Measurements from ENCODE around the gene WNT2B.

The WNT2B gene

GRCh38 chr1:112529301-112529700 lies 20.5 kb downstream of the WNT2B start:
- DNase-seq, result peak; percentile 83

- no peak for DNase-seq
Observed at GRCh38 chr1:112530832-112531231, 22.1 kb downstream of the WNT2B start.

DNA sequence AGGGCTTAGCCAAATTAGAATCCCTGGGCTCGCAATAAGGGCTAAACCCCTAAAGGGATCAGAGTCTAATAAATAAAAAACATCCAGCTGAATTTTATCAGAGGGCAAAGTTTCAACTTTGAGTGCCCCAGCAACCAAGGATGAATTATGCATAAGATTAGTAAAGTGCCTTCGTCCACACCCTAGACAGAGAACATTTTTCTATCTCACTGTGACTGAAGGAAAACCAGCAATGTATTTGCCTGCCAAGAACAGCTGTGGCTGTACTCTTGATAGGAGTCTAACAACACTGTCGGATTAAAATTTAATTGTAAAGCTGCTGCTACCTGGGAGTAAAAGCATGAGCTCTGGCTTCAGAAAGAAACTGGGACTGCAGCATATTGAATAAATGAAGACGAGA lies 23.3 kb downstream of the WNT2B start:
- DNase-seq, result no peak

DNA sequence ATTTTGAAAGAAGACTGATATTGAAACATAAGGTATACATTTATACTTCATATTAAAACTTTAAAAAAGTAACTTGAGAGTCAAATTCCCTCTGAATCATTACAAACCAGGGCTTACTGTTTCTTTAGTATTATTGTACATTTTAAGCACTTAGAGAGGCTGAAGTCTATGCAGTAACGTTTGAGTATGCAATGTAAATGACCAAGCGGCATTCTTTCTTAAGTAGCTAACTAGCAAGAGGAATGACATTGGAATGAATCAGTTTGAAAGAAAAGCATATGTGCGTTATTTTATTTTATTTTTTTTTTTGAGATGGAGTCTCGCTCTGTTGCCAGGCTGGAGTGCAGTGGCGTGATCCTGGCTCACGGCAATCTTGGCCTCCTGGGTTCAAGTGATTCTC lies 24.3 kb downstream of the WNT2B start:
- DNase-seq, result no peak

DNA sequence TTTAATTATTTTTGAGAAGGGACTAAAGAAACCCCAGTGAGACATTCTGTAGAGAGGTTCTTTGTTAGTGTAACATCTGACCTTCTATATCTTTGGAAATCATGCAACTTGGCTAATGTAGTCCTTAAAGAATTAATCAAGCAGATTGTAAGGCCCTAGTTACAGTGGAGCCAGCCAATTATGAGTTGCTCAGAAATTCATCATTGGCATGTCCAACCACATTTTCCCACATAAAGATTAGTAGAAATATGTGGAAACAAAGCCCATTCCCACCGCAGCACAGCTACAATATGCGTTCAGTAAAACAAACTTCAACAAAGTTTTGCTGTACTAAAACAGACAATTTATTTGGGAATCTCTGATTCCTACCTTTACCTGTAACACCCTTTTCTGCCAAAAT lies 27.8 kb downstream of the WNT2B start:
- DNase-seq, result no peak

DNA sequence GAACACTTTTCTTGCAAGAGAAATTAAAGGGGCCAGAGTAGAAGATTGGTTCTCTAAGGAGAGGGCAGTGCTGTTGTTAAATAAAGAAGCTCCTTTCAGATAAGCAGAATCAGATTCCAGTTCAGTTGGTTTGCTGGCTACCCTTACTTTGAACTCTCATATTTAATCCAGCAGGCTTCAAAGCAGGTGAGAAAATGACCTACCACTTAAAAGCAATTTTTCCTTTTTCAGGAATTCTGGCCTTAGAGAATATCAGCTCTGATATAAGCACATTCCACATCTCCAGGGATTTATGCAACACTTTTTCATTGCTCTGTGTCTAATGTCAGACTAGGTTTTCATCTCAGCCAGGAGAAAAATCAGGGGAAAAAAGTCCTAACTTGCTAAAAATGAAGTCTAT lies 28.7 kb downstream of the WNT2B start:
- no peak for DNase-seq

GRCh38 chr1:112538883-112539282 lies 30.1 kb downstream of the WNT2B start:
- no peak for DNase-seq

GRCh38 chr1:112540226-112540794 lies 31.5 kb downstream of the WNT2B start:
- no peak for DNase-seq

DNA sequence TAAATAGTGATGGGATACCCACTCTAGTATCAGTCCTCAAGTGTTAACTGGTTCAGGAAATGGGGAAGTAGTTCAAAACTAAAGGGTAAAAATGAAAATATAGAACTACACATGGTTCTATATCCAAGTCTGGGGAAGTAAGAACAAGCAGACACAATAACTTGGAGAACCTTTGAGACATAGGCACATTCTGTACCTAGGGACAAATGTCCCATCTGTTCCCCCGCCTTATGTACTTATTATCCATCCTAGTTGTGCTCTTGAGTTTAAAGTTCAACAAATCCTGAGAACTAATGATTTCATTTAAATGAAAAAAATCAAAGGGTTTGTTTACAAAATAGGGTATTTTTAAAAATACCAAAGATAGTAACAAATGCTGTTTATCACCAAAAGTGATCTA lies 32.5 kb downstream of the WNT2B start:
- DNase-seq, result no peak

- DNase-seq, result no peak
Observed at GRCh38 chr1:112542206-112542973, 33.6 kb downstream of the WNT2B start.

DNA sequence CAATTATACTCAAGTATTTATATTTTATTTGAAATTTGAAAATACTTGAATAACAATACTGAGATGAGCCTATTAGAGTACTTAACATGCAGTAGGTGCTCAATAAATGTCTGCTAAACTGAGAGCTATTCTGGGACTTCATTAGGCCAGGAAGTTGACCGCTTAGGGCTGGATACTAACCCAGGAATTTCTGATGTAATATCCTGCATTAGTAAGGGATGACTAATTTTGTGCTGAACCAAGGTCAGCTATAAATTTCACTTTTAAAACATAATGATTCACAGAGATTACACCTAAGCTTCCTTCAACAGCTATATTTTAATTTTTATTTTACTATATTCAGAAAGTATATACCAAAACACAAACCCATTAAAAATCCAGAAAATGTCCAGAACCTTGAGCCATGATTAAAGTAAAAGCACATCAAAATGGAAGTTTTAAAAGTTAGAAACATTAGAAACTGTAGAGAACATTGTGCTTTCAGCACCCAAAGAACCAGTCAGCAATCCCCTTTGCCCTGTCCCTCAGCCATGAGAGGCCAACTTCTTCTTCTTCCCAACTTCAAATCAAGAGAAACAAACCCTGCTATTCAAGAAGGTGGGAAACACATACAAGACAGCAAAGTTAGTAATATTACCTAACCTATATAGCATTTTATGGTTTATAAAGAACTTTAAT lies 35.4 kb downstream of the WNT2B start:
- DNase-seq, result no peak

DNA sequence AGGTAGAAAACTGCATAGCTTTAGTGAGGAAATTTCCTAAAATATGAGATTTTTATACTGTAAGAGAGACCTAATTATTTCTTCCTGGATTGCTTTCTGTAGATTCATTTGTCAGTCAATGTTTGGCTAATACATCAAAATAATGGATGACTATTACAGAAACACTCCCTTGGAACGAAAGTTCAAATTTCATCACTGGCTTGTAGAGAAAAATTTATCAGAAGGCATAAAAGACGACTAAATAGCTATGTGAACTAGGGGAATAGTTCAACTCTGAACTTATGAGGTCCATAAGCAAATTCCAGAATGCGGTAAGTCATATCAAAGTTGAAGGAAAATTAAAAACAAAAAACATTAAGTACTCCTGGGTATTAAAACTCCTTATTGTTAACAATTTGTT lies 36.0 kb downstream of the WNT2B start:
- no peak for DNase-seq

GRCh38 chr1:112546076-112546475 lies 37.3 kb downstream of the WNT2B start:
- DNase-seq, result no peak

- no peak for DNase-seq
Observed at GRCh38 chr1:112548547-112548946, 39.8 kb downstream of the WNT2B start.

- no peak for DNase-seq
Observed at GRCh38 chr1:112549590-112549989, 40.8 kb downstream of the WNT2B start.

DNA sequence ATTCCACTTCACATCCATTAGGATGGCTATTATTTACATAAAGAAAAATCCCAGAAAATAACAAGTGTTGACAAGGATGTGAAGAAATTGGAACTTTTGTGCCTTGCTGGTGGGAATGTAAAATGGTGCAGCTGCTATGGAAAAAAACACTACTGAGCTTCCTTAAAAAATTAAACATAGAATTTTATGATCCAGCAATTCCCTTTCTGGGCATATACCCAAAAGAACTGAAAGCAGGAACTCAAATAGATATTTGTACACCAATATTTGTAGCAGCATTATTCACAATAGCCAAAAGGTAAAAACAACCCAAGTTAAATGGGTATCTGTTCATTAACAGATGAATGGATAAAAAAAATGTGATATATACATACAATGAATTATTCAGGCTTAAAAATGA lies 45.6 kb downstream of the WNT2B start:
- DNase-seq, result no peak

DNA sequence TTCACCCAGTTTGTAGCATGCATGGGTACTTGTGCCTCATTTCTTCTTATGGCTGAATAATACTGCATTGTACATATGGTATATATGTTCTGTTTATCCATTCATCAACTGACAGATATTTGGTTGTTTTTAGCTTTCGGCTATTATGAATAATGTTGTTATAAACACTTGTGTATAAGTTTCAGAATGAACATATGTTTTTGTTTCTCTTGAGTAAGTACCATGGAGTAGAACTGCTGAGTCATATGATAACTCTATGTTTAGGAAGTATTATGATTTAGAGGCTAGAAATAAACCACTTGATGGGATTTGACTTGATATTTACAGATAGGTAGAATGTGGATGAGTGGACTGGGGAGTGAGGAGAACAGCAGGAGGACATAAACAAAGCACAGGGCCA lies 48.6 kb downstream of the WNT2B start:
- no peak for DNase-seq

GRCh38 chr1:112558634-112559033 lies 49.9 kb downstream of the WNT2B start:
- no peak for DNase-seq

GRCh38 chr1:112563341-112563740 lies 54.6 kb downstream of the WNT2B start:
- no peak for DNase-seq

GRCh38 chr1:112564081-112564480 lies 55.3 kb downstream of the WNT2B start:
- DNase-seq, result no peak

GRCh38 chr1:112565800-112566199 lies 57.0 kb downstream of the WNT2B start:
- no peak for DNase-seq

GRCh38 chr1:112575154-112575804 lies 66.5 kb downstream of the WNT2B start:
- no peak for DNase-seq

GRCh38 chr1:112576240-112576639 lies 67.5 kb downstream of the WNT2B start:
- no peak for DNase-seq
